ENCODE results near the gene KIF6. TPM values are rescaled to one million over a fixed set of nuclear protein-coding genes. Genes with fewer than 3 reads are reported as not detected.

Gene KIF6
- total RNA-seq, 1 experiment from 2014 or later: not detected

DNA sequence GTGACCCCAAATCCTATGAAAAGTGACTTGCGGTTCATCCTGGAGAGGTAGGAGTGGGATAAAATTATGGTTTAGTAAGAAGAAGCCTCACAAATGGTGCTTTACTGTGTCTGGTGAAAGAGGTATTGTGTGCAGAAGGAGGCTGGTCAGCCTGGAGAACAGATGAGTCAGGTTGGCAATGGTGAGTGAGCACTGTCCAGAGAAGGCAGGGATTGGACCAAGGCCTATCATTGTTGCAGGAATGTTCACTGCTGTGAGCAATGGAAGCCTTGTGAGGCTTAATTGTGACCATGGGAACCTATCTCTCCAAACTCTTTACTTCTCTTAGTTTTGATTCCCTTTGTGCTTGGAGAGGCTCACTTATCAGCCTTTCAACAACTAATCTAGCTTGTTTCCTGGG lies 313.7 kb downstream of the KIF6 start:
- H3K27ac ChIP-seq (ENCODE audit: low read length): no peak overlapping the region
- ATAC-seq (no peak), DNase-seq (ENCODE audit: low read depth, low spot score) (no peak)
- TF ChIP-seq, protein P1, sequence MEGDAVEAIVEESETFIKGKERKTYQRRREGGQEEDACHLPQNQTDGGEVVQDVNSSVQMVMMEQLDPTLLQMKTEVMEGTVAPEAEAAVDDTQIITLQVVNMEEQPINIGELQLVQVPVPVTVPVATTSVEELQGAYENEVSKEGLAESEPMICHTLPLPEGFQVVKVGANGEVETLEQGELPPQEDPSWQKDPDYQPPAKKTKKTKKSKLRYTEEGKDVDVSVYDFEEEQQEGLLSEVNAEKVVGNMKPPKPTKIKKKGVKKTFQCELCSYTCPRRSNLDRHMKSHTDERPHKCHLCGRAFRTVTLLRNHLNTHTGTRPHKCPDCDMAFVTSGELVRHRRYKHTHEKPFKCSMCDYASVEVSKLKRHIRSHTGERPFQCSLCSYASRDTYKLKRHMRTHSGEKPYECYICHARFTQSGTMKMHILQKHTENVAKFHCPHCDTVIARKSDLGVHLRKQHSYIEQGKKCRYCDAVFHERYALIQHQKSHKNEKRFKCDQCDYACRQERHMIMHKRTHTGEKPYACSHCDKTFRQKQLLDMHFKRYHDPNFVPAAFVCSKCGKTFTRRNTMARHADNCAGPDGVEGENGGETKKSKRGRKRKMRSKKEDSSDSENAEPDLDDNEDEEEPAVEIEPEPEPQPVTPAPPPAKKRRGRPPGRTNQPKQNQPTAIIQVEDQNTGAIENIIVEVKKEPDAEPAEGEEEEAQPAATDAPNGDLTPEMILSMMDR (IDR thresholded peaks at IDR 0.05): no peak
- TF ChIP-seq SIN3A (IDR thresholded peaks at IDR 0.05; ENCODE audit: borderline replicate concordance, insufficient read depth, low read depth, low read length): no peak
- TF ChIP-seq TCF7L2 (IDR thresholded peaks at IDR 0.05; ENCODE audit: low read depth, low read length): no peak
- TF ChIP-seq, protein P2, sequence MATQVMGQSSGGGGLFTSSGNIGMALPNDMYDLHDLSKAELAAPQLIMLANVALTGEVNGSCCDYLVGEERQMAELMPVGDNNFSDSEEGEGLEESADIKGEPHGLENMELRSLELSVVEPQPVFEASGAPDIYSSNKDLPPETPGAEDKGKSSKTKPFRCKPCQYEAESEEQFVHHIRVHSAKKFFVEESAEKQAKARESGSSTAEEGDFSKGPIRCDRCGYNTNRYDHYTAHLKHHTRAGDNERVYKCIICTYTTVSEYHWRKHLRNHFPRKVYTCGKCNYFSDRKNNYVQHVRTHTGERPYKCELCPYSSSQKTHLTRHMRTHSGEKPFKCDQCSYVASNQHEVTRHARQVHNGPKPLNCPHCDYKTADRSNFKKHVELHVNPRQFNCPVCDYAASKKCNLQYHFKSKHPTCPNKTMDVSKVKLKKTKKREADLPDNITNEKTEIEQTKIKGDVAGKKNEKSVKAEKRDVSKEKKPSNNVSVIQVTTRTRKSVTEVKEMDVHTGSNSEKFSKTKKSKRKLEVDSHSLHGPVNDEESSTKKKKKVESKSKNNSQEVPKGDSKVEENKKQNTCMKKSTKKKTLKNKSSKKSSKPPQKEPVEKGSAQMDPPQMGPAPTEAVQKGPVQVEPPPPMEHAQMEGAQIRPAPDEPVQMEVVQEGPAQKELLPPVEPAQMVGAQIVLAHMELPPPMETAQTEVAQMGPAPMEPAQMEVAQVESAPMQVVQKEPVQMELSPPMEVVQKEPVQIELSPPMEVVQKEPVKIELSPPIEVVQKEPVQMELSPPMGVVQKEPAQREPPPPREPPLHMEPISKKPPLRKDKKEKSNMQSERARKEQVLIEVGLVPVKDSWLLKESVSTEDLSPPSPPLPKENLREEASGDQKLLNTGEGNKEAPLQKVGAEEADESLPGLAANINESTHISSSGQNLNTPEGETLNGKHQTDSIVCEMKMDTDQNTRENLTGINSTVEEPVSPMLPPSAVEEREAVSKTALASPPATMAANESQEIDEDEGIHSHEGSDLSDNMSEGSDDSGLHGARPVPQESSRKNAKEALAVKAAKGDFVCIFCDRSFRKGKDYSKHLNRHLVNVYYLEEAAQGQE (IDR thresholded peaks at IDR 0.05; ENCODE audit: insufficient read depth in 1 of 2, low read depth in 2 of 2, low read length in 1 of 2): no peak
- TF ChIP-seq POLR2AphosphoS5 (IDR thresholded peaks at IDR 0.05; ENCODE audit: low read depth, low read length): no peak
- no peaks in the 10 kb centered on the region for H3K27me3 ChIP-seq (ENCODE audit: control insufficient read depth, insufficient read depth, low read length)
- intact Hi-C loops (cut with micrococcal nuclease; ENCODE audit: unreplicated experiment): no loop called here
- ChIA-PET CTCF (no interaction called here), POLR2A (no interaction called here)
- BruUV-seq (replicated peaks): no TSS peak
- no peaks in the 10 kb centered on the region for H3K36me3 ChIP-seq (ENCODE audit: control insufficient read depth, insufficient read depth, low read length)
- H3K4me1 ChIP-seq (ENCODE audit: control insufficient read depth, insufficient read depth, low read length): no peaks in the 10 kb centered on the region
- H3K4me3 ChIP-seq (ENCODE audit: low read depth in 2 of 2, low read length in 2 of 2): no peak overlapping the region
- in situ Hi-C loops (cut with HindIII; ENCODE audit: low pct_unique_long_range_greater_than_20kb, low sequenced_read_pairs): no loop called here
- H3K9me3 ChIP-seq (ENCODE audit: control insufficient read depth, insufficient read depth, low read depth, low read length): no peaks in the 10 kb centered on the region

DNA sequence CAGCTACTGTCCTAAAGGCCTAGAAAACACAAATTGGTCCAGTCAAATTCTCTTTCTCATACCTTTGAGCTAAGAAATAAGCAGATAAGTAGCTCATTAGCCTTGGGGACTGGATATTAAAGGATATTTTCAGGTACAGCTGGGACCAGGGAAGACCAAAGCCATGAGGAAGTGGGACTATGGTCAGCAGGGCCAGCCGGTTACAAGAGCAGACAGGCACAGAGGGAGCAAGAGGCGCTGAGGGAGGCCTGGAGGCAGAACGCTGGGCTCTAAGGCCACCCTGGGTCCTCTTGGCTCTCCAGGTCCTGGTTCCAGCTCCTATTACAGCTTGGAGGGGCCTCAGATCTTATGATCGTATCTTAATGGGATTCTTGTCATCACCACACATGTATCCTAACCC lies 314.2 kb downstream of the KIF6 start:
- no TSS peak for BruUV-seq (replicated peaks)
- POLR2A ChIA-PET: no interaction called here
- in situ Hi-C loops (cut with HindIII; ENCODE audit: low pct_unique_long_range_greater_than_20kb, low sequenced_read_pairs): no loop called here

More for the DNA sequence above, 314.2 kb downstream of the KIF6 start:
- no peak overlapping the region for H3K27ac ChIP-seq (ENCODE audit: low read length)
- DNase-seq (ENCODE audit: low read depth, low spot score) (no peak), ATAC-seq (no peak)
- intact Hi-C loops (cut with micrococcal nuclease; ENCODE audit: unreplicated experiment): no loop called here
- no peaks in the 10 kb centered on the region for H3K9me3 ChIP-seq (ENCODE audit: control insufficient read depth, insufficient read depth, low read depth, low read length)
- no peaks in the 10 kb centered on the region for H3K36me3 ChIP-seq (ENCODE audit: control insufficient read depth, insufficient read depth, low read length)
- H3K4me3 ChIP-seq (ENCODE audit: low read depth in 2 of 2, low read length in 2 of 2): no peak overlapping the region
- no peaks in the 10 kb centered on the region for H3K4me1 ChIP-seq (ENCODE audit: control insufficient read depth, insufficient read depth, low read length)
- TF ChIP-seq TCF7L2 (IDR thresholded peaks at IDR 0.05; ENCODE audit: low read depth, low read length) (no peak), SIN3A (IDR thresholded peaks at IDR 0.05; ENCODE audit: borderline replicate concordance, insufficient read depth, low read depth, low read length) (no peak), POLR2AphosphoS5 (IDR thresholded peaks at IDR 0.05; ENCODE audit: low read depth, low read length) (no peak)
- TF ChIP-seq, protein P2 (IDR thresholded peaks at IDR 0.05; ENCODE audit: insufficient read depth in 1 of 2, low read depth in 2 of 2, low read length in 1 of 2): no peak
- TF ChIP-seq, protein P1 (IDR thresholded peaks at IDR 0.05): no peak
- CTCF ChIA-PET: no interaction called here
- no peaks in the 10 kb centered on the region for H3K27me3 ChIP-seq (ENCODE audit: control insufficient read depth, insufficient read depth, low read length)

Data from Panc1 (cell line).